Measurements from ENCODE around the gene ZNF780B.

DNA sequence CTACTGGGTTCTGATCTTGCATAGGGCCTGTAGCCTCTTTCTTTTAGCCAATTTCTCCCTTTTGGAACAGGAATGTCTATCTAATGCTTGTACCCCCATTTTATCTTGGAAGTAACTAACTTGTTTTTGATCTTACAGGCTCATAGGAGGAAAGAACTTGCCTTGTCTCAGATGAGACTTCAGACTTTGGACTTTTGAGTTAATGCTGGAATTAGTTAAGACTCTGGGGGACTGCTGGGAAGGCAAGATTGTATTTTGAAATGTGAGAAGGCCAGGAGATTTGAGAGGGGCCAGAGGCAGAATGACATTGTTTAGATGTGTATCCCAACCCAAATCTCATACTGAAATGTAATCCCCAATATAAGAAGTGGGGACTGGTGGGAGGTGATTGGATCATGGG lies 61.7 kb downstream of the ZNF780B start:
- TF ChIP-seq, protein P1, sequence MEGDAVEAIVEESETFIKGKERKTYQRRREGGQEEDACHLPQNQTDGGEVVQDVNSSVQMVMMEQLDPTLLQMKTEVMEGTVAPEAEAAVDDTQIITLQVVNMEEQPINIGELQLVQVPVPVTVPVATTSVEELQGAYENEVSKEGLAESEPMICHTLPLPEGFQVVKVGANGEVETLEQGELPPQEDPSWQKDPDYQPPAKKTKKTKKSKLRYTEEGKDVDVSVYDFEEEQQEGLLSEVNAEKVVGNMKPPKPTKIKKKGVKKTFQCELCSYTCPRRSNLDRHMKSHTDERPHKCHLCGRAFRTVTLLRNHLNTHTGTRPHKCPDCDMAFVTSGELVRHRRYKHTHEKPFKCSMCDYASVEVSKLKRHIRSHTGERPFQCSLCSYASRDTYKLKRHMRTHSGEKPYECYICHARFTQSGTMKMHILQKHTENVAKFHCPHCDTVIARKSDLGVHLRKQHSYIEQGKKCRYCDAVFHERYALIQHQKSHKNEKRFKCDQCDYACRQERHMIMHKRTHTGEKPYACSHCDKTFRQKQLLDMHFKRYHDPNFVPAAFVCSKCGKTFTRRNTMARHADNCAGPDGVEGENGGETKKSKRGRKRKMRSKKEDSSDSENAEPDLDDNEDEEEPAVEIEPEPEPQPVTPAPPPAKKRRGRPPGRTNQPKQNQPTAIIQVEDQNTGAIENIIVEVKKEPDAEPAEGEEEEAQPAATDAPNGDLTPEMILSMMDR (IDR thresholded peaks at IDR 0.05), result no peak
- TF ChIP-seq EP300 (IDR thresholded peaks at IDR 0.05), result no peak
- TF ChIP-seq POLR2A (IDR thresholded peaks at IDR 0.05), result no peak
